ENCODE measurements around the gene SHROOM2. TPM values are rescaled to one million over a fixed set of nuclear protein-coding genes. Genes with fewer than 3 reads are reported as not detected.

Gene SHROOM2
- total RNA-seq, 2 donors from 2014 or later = 0.29 TPM; not detected in 1

DNA sequence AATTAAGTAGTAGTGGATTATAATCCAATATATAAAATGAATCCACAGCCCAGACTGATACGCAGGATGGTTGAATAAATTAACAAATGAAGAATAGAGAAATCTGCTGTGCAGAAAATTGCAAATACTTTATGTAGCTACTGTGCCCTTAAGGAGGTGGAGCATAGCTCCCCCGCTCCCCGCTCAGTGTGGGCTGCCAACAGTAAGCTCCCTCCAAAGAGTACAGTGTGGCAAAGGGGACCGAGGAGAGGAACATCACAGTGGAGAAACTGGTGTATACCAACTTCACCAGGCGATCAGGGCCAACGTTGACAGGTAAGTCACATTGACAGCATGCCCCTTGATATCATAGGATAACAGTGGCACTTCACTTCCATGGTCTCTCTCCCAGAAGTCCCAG, 123.0 kb downstream of the SHROOM2 start:
- peaks cover 38% of the 10 kb centered on the region for H3K27me3 Mint-ChIP-seq (ENCODE audit: low read depth)

DNA sequence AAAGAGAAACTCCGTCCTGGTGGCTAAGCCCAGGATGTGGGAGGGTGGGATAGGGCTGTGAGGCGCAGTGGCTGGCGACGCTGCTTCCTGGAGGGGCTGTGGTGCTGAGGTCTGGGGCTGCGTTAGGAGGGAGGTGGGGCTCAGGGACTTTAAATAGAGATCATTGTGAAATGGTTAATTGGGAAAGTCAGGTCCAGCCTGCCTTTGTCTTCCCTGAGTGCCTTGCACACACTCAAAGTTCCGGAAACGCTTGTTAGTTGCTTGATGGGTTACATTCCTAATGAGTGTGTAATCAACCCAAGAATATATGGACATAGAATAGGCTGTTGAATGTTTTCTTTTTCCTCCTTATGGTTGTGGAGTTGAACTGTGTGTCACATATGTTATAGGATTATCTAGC, 125.3 kb downstream of the SHROOM2 start:
- H3K36me3 Mint-ChIP-seq (ENCODE audit: insufficient read depth in 2 of 2) = no peaks in the 10 kb centered on the region
- H3K27ac Mint-ChIP-seq = no peak overlapping the region
- no peaks in the 10 kb centered on the region for H3K9me3 Mint-ChIP-seq
- no peak overlapping the region for H3K4me3 Mint-ChIP-seq
- ATAC-seq (replicated peaks in 1 of 2) = no peak
- no peak for DNase-seq
- H3K27me3 Mint-ChIP-seq (ENCODE audit: low read depth) = peaks cover 42% of the 10 kb centered on the region
- peaks cover 11% of the 10 kb centered on the region for H3K4me1 Mint-ChIP-seq (ENCODE audit: low read depth)

More for the DNA sequence above, 123.0 kb downstream of the SHROOM2 start:
- Mint-ChIP-seq H3K4me3 (no peak overlapping the region), H3K4me1 (ENCODE audit: low read depth) (peaks cover 11% of the 10 kb centered on the region), H3K36me3 (ENCODE audit: insufficient read depth in 2 of 2) (no peaks in the 10 kb centered on the region), H3K9me3 (no peaks in the 10 kb centered on the region), H3K27ac (no peak overlapping the region)
- DNase-seq (no peak), ATAC-seq (replicated peaks in 1 of 2) (no peak)

DNA sequence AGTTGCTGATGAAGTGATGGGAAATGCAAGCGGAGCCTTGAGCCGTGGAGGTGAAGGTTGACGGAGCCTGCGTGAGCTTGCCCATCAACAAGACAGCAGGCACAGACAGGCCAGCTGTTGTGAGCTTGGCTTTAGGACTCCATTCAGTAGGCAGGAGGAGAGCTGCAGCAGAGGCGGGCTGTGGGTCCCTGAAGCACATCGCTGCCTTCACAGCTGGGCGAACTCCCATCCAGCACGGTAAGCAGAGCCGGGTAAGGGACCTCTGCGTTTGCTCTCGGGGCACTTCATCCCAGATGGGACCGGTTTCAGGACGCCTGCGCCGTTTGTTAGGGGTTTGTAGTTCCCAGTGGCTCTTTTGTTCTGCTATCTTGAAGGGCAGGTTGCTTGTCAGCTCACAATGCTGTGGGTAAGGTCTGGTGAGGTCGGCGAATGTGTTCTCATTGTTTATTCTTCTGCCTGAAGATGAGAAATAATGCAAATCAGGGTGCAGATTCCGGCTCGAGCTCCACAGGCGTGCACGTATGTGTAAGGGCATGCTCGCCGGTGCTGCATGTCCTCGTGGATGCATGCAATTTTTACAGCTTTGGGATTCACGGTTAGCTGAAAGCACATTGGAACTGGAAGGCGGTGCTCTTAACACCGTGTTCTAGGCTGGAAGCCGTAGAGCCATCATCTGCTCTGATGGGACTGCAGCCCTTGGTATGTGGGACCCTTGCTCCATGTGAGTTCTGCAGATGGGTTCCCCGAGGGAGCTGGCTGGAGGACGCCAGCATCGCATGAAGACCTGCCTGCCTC, 126.3 kb downstream of the SHROOM2 start:
- ATAC-seq (replicated peaks in 1 of 2) (no peak), DNase-seq (no peak)
- Mint-ChIP-seq H3K36me3 (ENCODE audit: insufficient read depth in 2 of 2) (no peaks in the 10 kb centered on the region), H3K4me3 (no peak overlapping the region), H3K27ac (no peak overlapping the region), H3K9me3 (no peaks in the 10 kb centered on the region), H3K4me1 (ENCODE audit: low read depth) (peaks cover 6% of the 10 kb centered on the region), H3K27me3 (ENCODE audit: low read depth) (peaks cover 53% of the 10 kb centered on the region)

DNA sequence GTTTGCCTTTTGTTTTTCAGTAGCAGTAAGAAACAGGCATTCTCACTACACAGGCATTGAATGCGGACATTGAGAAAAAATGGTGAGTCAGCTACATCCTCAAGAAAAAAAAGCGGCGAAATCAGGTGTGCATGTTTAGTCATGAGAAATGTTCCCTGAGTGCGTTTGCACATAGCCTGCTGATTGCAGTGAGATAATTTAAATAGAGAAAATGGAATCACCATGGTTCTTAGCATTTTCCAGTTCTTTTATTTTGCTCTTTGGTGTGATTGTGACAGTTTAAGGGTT, 126.9 kb downstream of the SHROOM2 start:
- no peak overlapping the region for H3K27ac Mint-ChIP-seq
- no peak for DNase-seq
- H3K4me3 Mint-ChIP-seq = no peak overlapping the region
- H3K4me1 Mint-ChIP-seq (ENCODE audit: low read depth) = peaks cover 2% of the 10 kb centered on the region
- peaks cover 57% of the 10 kb centered on the region for H3K27me3 Mint-ChIP-seq (ENCODE audit: low read depth)
- H3K9me3 Mint-ChIP-seq = no peaks in the 10 kb centered on the region
- ATAC-seq (replicated peaks in 1 of 2) = no peak
- H3K36me3 Mint-ChIP-seq (ENCODE audit: insufficient read depth in 2 of 2) = no peaks in the 10 kb centered on the region

DNA sequence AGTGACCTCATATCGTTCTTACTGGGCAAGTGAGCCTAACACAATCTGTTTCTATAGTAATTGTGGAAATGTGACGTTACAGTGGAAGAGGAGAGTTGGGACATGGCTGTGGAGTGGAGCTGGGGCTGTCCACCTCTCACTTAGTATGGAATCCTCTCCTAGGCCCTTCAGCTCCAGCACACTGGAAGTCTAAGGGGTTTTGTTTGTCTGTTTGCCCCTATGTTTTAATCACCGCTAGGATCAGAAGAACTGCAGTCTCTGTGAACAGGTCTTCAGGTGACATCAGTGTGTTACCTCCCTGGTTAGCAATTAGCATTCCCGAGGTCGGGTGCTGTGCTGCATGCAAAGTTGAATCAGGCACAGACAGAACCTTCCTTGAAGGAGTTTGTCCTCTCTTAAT, 131.6 kb downstream of the SHROOM2 start:
- peaks cover 63% of the 10 kb centered on the region for H3K27me3 Mint-ChIP-seq (ENCODE audit: low read depth)
- ATAC-seq (replicated peaks in 1 of 2) (no peak), DNase-seq (no peak)
- H3K27ac Mint-ChIP-seq = no peak overlapping the region
- no peaks in the 10 kb centered on the region for H3K9me3 Mint-ChIP-seq
- no peaks in the 10 kb centered on the region for H3K4me1 Mint-ChIP-seq (ENCODE audit: low read depth)
- H3K36me3 Mint-ChIP-seq (ENCODE audit: insufficient read depth in 2 of 2) = no peaks in the 10 kb centered on the region
- no peak overlapping the region for H3K4me3 Mint-ChIP-seq

DNA sequence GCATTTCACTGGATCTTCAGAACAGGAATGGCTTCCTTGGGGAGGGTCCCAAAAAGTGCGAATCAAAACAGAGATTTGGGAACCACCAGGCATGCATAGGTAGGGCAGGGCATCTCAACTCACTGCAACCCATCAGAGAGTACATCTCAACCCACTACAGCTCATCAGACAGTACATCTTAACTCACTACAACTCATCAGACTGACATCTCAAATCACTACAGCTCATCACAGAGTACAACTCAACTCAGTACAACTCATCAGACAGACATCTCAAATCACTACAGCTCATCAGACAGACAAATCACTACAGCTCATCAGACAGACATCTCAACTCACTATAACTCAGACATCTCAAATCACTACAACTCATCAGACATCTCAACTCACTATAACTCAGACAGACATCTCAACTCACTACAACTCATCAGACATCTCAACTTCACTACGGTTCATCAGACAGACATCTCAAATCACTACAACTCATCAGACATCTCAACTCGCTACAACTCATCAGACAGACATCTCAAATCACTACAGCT, 133.5 kb downstream of the SHROOM2 start:
- Mint-ChIP-seq H3K36me3 (ENCODE audit: insufficient read depth in 2 of 2) (no peaks in the 10 kb centered on the region), H3K4me3 (no peak overlapping the region), H3K27ac (no peak overlapping the region), H3K27me3 (ENCODE audit: low read depth) (peaks cover 62% of the 10 kb centered on the region), H3K9me3 (no peaks in the 10 kb centered on the region), H3K4me1 (ENCODE audit: low read depth) (no peaks in the 10 kb centered on the region)
- no peak for DNase-seq
- ATAC-seq (replicated peaks in 1 of 2) = peak; percentile 20 to 50

DNA sequence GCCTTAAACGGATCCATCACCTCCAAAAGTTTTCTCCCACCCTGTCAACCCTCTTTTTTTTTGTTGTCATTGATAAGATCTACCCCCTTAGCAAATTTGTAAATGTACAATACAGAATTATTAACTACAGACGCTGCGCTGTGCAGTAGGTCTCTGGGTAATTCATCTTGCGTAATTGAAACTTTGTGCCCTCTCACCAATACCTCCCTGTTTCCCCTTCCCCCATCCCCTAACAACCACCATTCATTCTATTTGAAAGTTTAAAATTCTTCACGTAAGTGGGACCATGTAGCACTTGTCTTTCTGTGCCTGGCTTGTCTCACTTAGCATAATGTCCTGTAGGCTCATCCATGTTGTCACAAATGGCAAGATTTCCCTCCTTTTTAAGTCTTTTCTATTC, 135.2 kb downstream of the SHROOM2 start:
- Mint-ChIP-seq H3K27me3 (ENCODE audit: low read depth) (peaks cover 56% of the 10 kb centered on the region), H3K4me1 (ENCODE audit: low read depth) (no peaks in the 10 kb centered on the region), H3K27ac (no peak overlapping the region), H3K36me3 (ENCODE audit: insufficient read depth in 2 of 2) (no peaks in the 10 kb centered on the region), H3K9me3 (no peaks in the 10 kb centered on the region), H3K4me3 (no peak overlapping the region)
- ATAC-seq (replicated peaks in 1 of 2) (no peak), DNase-seq (no peak)

DNA sequence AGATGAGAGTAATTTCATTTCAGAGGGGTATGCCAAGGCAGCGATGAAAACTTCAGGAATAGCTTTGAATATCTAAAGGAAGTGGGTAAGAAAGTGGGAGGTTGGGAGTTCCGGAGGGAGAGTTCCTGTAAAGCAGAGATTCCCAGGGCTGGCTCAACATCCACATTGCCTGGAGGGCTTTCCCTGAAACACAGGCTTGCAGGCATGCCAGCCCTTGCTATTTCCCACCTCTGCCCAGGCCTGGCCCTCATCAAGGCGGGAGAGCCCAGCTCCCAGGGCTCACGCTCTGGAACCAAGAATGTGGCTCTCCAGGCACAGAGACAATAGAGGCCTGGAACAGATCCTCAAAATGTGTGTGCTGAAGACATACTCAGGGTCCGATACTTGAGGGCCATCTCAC, 137.1 kb downstream of the SHROOM2 start:
- no peaks in the 10 kb centered on the region for H3K9me3 Mint-ChIP-seq
- no peaks in the 10 kb centered on the region for H3K36me3 Mint-ChIP-seq (ENCODE audit: insufficient read depth in 2 of 2)
- no peak for DNase-seq
- ATAC-seq (replicated peaks in 1 of 2) = no peak
- H3K27ac Mint-ChIP-seq = no peak overlapping the region
- H3K4me3 Mint-ChIP-seq = no peak overlapping the region
- no peaks in the 10 kb centered on the region for H3K4me1 Mint-ChIP-seq (ENCODE audit: low read depth)
- peaks cover 56% of the 10 kb centered on the region for H3K27me3 Mint-ChIP-seq (ENCODE audit: low read depth)

DNA sequence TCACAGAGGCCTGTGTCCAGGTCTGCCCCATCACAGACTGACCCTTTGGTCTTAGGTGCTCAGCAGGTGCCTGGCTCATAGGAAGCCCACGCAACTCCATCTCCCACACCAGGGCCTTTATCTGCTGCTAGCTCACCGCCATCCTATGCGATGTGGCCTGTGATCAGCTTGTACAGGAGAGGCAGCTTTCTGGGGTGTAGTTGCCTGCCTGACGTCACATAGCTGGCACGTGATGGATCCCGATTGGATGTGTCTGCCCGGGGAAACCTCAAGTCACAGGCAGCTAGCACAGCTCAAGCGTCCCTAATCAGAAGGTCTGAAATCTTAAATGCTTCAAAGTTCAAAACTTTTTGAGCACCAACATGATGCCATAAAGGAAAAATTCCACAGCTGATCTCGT, 139.8 kb downstream of the SHROOM2 start:
- DNase-seq (no peak), ATAC-seq (replicated peaks in 1 of 2) (no peak)
- Mint-ChIP-seq H3K27me3 (ENCODE audit: low read depth) (peaks cover 42% of the 10 kb centered on the region), H3K27ac (no peak overlapping the region), H3K9me3 (peaks cover 0 to 2% of the 10 kb centered on the region in 2 donors), H3K4me1 (ENCODE audit: low read depth) (no peaks in the 10 kb centered on the region), H3K4me3 (no peak overlapping the region), H3K36me3 (ENCODE audit: insufficient read depth in 2 of 2) (no peaks in the 10 kb centered on the region)

DNA sequence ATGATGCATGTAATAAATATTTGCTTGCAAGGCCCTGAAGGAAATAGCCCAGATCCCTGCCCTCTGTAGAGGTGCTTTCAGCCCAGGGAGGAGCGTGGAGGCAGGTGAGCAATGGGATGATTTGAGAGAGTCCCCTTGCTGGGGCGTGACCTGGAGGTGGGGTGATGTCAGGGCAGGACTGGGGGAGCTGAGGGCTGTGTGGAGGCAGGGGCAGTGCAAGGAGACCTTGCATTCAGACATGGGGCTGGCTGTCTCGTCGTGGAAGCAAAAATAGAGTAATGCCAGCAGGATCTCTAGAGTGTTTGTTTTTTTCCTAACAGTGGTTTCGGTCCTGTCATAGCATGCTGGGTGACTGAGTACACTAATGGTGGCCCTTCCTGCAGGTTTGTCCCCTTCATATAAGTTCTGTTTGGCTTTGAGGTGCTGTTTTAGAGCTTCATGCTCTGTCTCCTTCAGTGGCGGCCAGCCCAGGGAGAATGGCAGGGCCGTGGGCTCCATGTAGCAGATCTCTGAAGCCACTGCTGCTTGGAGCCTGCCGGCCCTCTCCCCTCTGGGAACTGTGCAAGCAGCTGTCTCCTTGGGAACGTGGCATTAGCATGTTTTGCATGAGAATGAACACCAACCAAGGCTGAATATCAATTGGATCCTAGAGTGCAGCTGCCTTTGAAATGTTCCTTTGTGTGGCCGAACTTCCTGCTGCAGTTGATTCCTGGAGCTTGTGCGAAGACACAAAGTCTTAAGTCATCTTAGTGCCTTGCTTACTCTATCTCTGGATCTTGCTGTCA, 141.7 kb downstream of the SHROOM2 start:
- H3K36me3 Mint-ChIP-seq (ENCODE audit: insufficient read depth in 2 of 2) = no peaks in the 10 kb centered on the region
- ATAC-seq (replicated peaks in 1 of 2) (no peak), DNase-seq (no peak)
- no peak overlapping the region for H3K4me3 Mint-ChIP-seq
- no peak overlapping the region for H3K27ac Mint-ChIP-seq
- peaks cover 32% of the 10 kb centered on the region for H3K27me3 Mint-ChIP-seq (ENCODE audit: low read depth)
- H3K9me3 Mint-ChIP-seq = peaks cover 0 to 2% of the 10 kb centered on the region in 2 donors
- H3K4me1 Mint-ChIP-seq (ENCODE audit: low read depth) = no peaks in the 10 kb centered on the region

DNA sequence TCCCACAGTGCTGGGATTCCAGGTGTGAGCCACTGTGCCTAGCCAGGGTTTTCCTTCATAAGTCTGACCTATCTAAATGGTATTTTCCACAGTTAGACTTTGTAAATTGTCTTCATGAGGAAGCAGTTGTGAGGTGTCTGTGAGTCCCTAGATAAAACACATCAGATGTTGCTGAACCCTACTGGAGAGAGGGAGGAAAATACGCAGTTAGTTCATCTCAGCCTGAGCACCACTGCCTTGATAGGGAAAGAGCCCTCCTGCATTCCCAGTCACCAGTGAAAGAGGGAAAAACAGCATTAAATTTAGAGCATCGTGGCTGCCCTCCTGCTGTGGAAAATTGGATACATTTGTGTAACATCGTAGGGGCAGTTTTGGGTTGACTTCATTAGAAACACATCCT, 149.2 kb downstream of the SHROOM2 start:
- no peak for DNase-seq
- no peaks in the 10 kb centered on the region for H3K9me3 Mint-ChIP-seq
- ATAC-seq (replicated peaks in 1 of 2) = no peak
- H3K27ac Mint-ChIP-seq = no peak overlapping the region
- no peak overlapping the region for H3K4me3 Mint-ChIP-seq
- peaks cover 23% of the 10 kb centered on the region for H3K27me3 Mint-ChIP-seq (ENCODE audit: low read depth)
- H3K4me1 Mint-ChIP-seq (ENCODE audit: low read depth) = peaks cover 4% of the 10 kb centered on the region
- no peaks in the 10 kb centered on the region for H3K36me3 Mint-ChIP-seq (ENCODE audit: insufficient read depth in 2 of 2)

DNA sequence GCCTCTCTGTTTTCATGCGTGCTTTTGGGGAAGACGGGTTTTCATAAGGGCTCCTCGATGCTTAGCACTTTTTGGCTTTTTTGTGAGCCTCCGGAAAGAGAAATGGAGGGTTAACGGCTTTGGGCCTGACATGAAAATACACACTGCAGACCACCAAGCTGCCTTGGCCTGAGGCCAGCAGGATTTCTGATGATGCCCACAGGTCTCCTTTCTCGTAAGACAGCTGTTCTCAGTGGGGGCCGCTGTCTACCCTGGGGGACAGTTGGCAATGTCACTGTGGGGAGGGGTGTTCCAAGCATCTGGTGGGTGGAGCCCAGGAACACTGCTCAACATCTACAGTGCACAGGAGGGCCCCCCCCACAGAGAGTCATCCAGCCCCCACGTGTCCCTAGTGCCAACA, 151.5 kb downstream of the SHROOM2 start:
- no peak overlapping the region for H3K4me3 Mint-ChIP-seq
- no peak for DNase-seq
- H3K9me3 Mint-ChIP-seq = no peaks in the 10 kb centered on the region
- H3K27ac Mint-ChIP-seq = no peak overlapping the region
- peaks cover 30% of the 10 kb centered on the region for H3K27me3 Mint-ChIP-seq (ENCODE audit: low read depth)
- no peak for ATAC-seq (replicated peaks in 1 of 2)
- peaks cover 27% of the 10 kb centered on the region for H3K4me1 Mint-ChIP-seq (ENCODE audit: low read depth)
- H3K36me3 Mint-ChIP-seq (ENCODE audit: insufficient read depth in 2 of 2) = peaks cover 0 to 2% of the 10 kb centered on the region in 2 donors

DNA sequence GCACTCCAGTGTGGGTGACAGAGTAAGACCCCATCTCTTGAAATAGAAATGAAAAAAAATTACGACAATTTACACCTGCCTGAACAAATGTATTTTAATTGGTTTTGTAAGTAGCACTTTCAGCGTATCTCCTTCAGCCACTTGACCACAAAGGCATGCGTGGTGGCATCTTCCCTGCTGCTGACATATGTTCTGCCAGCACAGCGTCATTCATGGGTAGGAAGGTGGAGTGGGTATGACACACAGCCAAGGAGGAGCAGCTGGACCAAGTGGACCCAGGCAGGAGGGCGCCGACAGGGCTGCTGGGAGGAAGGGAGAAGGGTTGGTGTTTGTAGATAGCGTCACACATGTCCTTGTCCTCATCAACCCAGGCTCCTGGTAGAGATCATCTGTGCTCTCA, 152.3 kb downstream of the SHROOM2 start:
- Mint-ChIP-seq H3K27me3 (ENCODE audit: low read depth) (peaks cover 24% of the 10 kb centered on the region), H3K27ac (no peak overlapping the region), H3K36me3 (ENCODE audit: insufficient read depth in 2 of 2) (peaks cover 0 to 2% of the 10 kb centered on the region in 2 donors), H3K4me3 (no peak overlapping the region), H3K4me1 (ENCODE audit: low read depth) (peaks cover 29% of the 10 kb centered on the region), H3K9me3 (no peaks in the 10 kb centered on the region)
- ATAC-seq (replicated peaks in 1 of 2) (no peak), DNase-seq (no peak)

Data from activated T-cell treated with anti-CD3 and anti-CD28 coated beads, Interleukin-2, amount 50 U/mL, for 72 hours (primary cell).